ENCODE measurements around the gene ZNF618.

The ZNF618 gene

GRCh38 chr9:114007991-114008666, 132.0 kb downstream of the ZNF618 start:
- Histone ChIP-seq H3K36me3 (ENCODE audit: low read depth) (0 out of 2 replicates have a peak, but pooled peaks cover 4% of the 10 kb centered on the region), H3K27ac (ENCODE audit: poor library complexity, severe bottlenecking) (no peak overlapping the region)
- ATAC-seq (ENCODE audit: low read depth) = no peak

GRCh38 chr9:114008667-114009410, 132.7 kb downstream of the ZNF618 start:
- 0 out of 2 replicates have a peak, but pooled peaks cover 4% of the 10 kb centered on the region for H3K36me3 ChIP-seq (ENCODE audit: low read depth)
- no peaks in the 10 kb centered on the region for H3K9me3 ChIP-seq (ENCODE audit: severe bottlenecking)
- H3K27ac ChIP-seq (ENCODE audit: poor library complexity, severe bottlenecking) = no peak overlapping the region
- H3K27me3 ChIP-seq (ENCODE audit: insufficient read depth, poor library complexity, severe bottlenecking) = no peaks in the 10 kb centered on the region
- DNase-seq (ENCODE audit: low spot score) (peak; percentile 13), ATAC-seq (ENCODE audit: low read depth) (no peak)
- no peak for TF ChIP-seq CTCF (IDR thresholded peaks at IDR 0.05; ENCODE audit: poor library complexity, severe bottlenecking)
- no peak overlapping the region for H3K4me3 ChIP-seq (ENCODE audit: severe bottlenecking)
- no peaks in the 10 kb centered on the region for H3K4me1 ChIP-seq (ENCODE audit: insufficient read depth, poor library complexity, severe bottlenecking)

More at GRCh38 chr9:114007991-114008666, 132.0 kb downstream of the ZNF618 start:
- Histone ChIP-seq H3K4me1 (ENCODE audit: insufficient read depth, poor library complexity, severe bottlenecking) (no peaks in the 10 kb centered on the region), H3K4me3 (ENCODE audit: severe bottlenecking) (no peak overlapping the region), H3K9me3 (ENCODE audit: severe bottlenecking) (no peaks in the 10 kb centered on the region), H3K27me3 (ENCODE audit: insufficient read depth, poor library complexity, severe bottlenecking) (no peaks in the 10 kb centered on the region)
- peak; percentile 38 for DNase-seq (ENCODE audit: low spot score)
- no peak for TF ChIP-seq CTCF (IDR thresholded peaks at IDR 0.05; ENCODE audit: poor library complexity, severe bottlenecking)

- H3K36me3 ChIP-seq (ENCODE audit: low read depth) = no peaks in the 10 kb centered on the region
- DNase-seq (ENCODE audit: low spot score) (peak; percentile 25), ATAC-seq (ENCODE audit: low read depth) (no peak)
- no peaks in the 10 kb centered on the region for H3K27me3 ChIP-seq (ENCODE audit: insufficient read depth, poor library complexity, severe bottlenecking)
- no peaks in the 10 kb centered on the region for H3K4me1 ChIP-seq (ENCODE audit: insufficient read depth, poor library complexity, severe bottlenecking)
- H3K4me3 ChIP-seq (ENCODE audit: severe bottlenecking) = no peak overlapping the region
- H3K9me3 ChIP-seq (ENCODE audit: severe bottlenecking) = no peaks in the 10 kb centered on the region
- no peak overlapping the region for H3K27ac ChIP-seq (ENCODE audit: poor library complexity, severe bottlenecking)
- TF ChIP-seq CTCF (IDR thresholded peaks at IDR 0.05; ENCODE audit: poor library complexity, severe bottlenecking) = no peak
Measured at GRCh38 chr9:114011313-114011712, 135.2 kb downstream of the ZNF618 start.

GRCh38 chr9:114012126-114012525, 136.0 kb downstream of the ZNF618 start:
- H3K27me3 ChIP-seq (ENCODE audit: insufficient read depth, poor library complexity, severe bottlenecking) = no peaks in the 10 kb centered on the region
- DNase-seq (ENCODE audit: low spot score) (peak; percentile 4), ATAC-seq (ENCODE audit: low read depth) (no peak)
- no peaks in the 10 kb centered on the region for H3K4me1 ChIP-seq (ENCODE audit: insufficient read depth, poor library complexity, severe bottlenecking)
- H3K27ac ChIP-seq (ENCODE audit: poor library complexity, severe bottlenecking) = no peak overlapping the region
- no peaks in the 10 kb centered on the region for H3K36me3 ChIP-seq (ENCODE audit: low read depth)
- H3K4me3 ChIP-seq (ENCODE audit: severe bottlenecking) = no peak overlapping the region
- TF ChIP-seq CTCF (IDR thresholded peaks at IDR 0.05; ENCODE audit: poor library complexity, severe bottlenecking) = no peak
- no peaks in the 10 kb centered on the region for H3K9me3 ChIP-seq (ENCODE audit: severe bottlenecking)
